HG02840 (cell line): Measurements from ENCODE around the gene QRSL1.
"Not testable (repeated sequence)": the region's sequence is repeated elsewhere in the genome, so short reads cannot be mapped to it uniquely, and the experiment has no call there.

Source experiments
- ATAC-seq: cut with Tn5 transposase; IDR thresholded peaks from one replicate; pipeline ENCODE4 v1.9.1; 2021; ENCODE audit warnings: mild to moderate bottlenecking, moderate library complexity, moderate number of reproducible peaks; ENCODE audit not compliant: unreplicated experiment, low FRiP score

Gene QRSL1

GRCh38 chr6:106622412-106622811 lies 7.0 kb upstream of the QRSL1 start:
- ATAC-seq: no peak

DNA sequence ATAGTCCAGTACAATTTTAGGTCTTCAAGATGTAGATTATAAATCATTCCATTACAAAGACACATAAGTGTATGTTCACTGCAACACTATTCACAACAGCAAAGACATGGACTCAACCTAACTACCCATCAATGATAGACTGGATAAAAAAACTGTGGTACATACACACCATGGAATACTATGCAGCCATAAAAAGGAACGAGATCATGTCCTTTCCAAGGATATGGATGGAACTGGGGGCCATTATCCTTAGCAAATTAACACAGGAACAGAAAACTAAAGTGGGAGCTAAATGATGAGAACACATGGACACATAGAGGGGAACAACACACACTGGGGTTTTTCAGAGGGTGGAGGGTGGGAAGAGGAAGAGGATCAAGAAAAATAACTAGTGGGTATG lies 6.3 kb upstream of the QRSL1 start:
- no peak for ATAC-seq

- no peak for ATAC-seq
Observed at GRCh38 chr6:106626485-106626884, 2.9 kb upstream of the QRSL1 start.

GRCh38 chr6:106627760-106628159 lies 1.6 kb upstream of the QRSL1 start:
- ATAC-seq: not testable (repeated sequence)

GRCh38 chr6:106628658-106629102 lies 698 bp upstream of the QRSL1 start:
- ATAC-seq: peak; percentile 6

DNA sequence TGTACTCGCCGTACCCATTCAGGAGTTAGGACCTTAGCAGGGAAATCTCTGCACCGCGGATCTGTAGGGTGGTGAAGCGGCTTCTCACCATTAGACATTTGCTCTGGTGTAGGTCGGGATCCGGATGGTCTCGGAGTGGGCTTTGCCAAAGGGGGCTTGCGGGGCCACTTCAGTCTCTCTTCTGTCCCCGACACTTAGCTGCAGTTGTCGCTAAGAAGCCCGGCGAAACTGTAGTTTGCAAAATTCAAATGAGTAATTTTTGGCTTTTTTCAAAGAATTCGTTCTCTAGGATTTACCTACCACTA lies 433 bp downstream of the QRSL1 start:
- ATAC-seq: no peak

GRCh38 chr6:106630366-106630765 lies 988 bp downstream of the QRSL1 start:
- ATAC-seq: no peak

GRCh38 chr6:106631346-106631745 lies 2.0 kb downstream of the QRSL1 start:
- ATAC-seq: no peak

DNA sequence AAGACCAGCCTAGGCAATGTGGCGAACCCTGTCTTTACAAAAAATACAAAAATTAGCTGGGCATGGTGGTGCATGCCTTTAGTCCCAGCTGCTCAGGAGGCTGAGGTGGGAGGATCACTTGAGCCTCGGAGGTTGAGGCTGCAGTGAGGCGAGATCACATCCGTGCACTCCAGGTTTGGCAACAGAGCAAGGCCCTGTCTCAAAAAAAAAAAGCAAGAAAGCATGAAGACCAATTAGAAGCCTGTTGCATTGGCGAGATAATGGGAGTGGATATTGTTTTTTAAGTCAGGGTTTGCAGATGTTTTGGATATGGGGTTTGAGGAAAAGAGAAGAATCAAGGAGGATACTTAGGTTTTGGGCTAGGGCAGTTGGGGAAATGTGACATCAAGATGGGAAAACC lies 5.2 kb downstream of the QRSL1 start:
- ATAC-seq: no peak

- peak; percentile 21 for ATAC-seq
Observed at GRCh38 chr6:106637051-106637716, 7.8 kb downstream of the QRSL1 start.

- peak; percentile 76 for ATAC-seq
Observed at GRCh38 chr6:106637717-106638341, 8.5 kb downstream of the QRSL1 start.

DNA sequence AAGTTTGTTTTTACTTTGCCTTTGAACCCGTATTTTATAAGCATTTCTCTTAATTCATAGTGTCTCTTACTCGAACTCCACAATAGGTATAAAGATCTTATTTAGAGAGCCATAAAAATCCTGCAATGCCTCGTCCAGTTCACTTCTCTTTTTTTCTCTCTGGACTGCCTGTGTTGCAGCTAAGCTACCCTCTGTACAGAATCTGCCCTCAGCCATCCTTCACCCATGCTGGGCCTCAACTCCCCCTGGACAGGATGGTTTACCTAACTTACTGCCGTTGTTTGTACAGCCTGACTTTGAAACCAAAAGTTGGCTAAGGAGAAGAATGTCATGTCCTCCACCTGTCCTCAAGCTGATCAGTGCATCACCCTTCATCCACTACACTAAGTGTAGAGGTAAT lies 10.4 kb downstream of the QRSL1 start:
- ATAC-seq: no peak

DNA sequence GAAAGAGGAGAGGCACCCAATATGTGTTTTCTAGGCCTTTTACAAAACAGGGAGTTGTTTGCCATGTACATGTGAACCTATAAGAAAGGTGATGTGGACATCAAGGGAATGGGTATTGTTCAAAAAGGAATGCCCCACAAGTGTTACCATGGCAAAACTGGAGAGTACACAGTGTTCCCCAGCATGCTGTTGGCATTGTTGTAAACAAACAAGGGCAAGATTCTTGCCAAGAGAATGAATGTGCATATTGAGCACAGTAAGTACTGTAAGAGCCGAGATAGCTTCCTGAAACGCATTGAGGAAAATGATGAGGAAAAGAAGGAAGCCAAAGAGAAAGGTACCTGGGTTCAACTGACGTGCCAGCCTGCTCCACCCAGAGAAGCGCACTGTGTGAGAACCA lies 13.1 kb downstream of the QRSL1 start:
- ATAC-seq: no peak

DNA sequence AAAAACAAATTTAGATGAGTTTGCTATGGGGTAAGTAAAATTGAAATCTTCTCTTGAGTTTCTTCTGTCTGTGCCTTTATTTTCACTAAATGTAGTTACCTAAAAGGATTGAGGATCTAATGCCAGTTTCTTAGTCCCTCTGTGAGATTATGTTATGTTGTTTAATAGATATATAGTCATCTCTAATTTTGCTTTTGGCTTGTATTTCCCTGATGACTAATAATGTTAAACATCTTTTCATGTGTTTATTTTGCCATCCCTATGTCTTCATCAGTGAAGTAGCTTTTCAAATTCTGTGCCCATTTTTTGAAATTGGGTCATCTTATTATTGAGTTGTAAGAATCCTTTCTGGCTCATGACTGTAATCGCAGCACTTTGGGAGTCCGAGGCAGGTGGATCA lies 13.7 kb downstream of the QRSL1 start:
- ATAC-seq: no peak

GRCh38 chr6:106648651-106649308 lies 19.4 kb downstream of the QRSL1 start:
- peak; percentile 81 for ATAC-seq

DNA sequence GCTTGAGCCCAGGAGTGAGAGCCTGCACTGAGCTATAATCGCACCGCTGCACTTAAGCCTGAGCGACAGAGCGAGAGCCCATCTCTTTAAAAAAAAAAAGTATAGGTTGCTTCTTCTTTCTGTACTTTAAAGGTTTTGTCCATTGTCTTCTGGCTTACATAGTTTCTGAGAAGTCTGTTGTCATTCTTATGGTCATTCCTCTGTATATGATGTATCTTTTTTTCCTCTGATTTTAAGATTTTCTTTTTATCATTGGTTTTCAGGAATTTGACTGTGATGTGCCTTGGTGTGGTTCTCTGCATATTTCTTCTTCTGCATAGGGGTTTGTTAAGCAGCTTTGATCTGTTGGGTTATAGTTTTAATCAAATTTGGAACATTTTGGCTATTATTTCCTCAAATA lies 29.1 kb downstream of the QRSL1 start:
- no peak for ATAC-seq

DNA sequence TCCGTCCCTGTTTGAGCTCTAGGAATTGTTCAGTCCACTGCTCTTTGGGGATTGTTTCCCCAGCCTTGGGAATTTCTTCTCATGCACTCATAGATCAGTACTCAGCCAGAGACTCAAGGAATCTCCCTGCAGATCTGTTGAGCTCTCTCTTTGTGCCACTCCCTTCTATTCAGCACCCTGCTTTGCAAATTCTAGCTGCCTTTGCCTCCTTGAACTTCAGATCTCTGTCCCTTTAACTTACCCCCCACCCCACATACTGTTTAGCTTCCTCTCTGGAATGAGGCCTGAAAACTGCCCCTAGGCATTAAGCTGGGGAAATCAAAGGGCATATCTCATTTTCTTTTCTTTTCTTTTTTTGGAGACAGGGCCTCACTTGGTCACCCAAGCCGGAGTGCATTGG lies 30.5 kb downstream of the QRSL1 start:
- ATAC-seq: no peak

DNA sequence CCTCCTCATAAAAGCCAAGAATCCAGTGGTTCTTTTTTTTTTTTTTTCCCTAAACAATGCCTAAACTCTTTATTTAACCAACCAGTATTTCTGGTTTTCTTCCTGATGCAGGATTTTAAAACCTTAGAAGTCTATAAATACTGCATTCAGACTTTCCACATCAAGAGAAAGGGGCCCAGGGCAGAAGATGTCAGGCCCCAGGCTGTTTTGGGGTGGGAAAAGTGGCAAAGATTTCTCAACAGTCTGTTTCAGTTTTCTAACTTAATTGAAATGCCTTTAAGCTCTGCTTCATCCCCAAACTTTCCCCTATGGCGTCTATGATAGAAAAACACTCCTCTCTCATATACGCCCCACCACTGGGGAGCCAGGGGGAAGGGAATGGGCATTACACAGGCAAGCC lies 33.1 kb downstream of the QRSL1 start:
- no peak for ATAC-seq

DNA sequence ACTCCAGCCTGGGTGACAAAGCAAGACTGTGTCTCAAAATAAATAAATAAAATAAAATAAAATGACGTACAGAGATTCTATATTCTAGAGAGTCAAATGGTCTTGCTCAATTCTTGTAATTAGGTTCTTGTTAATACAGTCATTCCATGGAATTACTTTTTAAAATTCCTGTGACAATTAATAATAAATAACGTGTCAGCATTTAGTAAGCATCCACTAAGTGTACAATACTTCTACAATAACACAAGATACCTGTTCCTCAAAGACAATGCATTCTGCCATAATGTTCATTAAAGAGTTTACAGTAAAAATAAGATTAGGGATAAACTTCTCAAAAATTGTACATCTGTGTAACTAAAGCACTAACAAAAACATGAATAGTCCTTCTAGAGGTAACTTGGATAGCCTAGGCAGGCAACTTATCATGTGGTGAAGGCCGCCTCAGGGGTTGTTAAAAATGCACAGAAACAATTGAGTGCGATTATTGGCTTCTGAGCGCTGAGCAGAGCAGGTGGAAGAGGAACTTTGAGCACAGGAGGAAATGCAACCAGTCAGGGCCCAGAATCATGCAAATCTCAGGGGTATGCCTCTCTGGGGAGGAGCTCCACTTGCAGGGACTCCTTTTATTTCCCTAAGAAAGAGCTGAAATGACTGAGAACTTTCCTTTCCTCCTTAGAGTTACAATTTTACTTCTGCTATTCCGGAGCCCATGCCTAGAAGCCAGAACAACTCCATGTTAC lies 37.1 kb downstream of the QRSL1 start:
- ATAC-seq: peak; percentile 97

DNA sequence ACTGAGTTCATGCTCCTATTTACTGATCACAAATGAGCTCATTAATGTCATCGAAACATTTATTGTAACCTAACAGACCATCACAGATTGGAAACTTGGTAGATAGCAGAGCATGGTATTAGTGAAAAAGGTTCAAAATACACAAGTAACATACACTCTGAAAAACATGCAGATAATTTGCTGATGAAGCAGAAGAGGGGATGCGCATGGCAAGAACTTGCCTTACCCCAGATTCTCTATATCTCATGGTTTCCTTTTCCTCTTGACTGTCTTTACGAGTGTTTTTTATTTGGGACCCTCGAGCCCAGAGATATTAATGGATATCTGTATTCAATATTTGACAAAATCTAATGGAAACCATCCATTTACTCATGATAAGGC lies 37.6 kb downstream of the QRSL1 start:
- ATAC-seq: peak; percentile 28

GRCh38 chr6:106670236-106670635 lies 40.9 kb downstream of the QRSL1 start:
- no peak for ATAC-seq
